ENCODE results near the gene FUT7. TPM values are rescaled to one million over a fixed set of nuclear protein-coding genes. Genes with fewer than 3 reads are reported as not detected.

FUT7 gene
- total RNA-seq, 4 donors from 2014 or later = 0.19 to 3.6 (median 0.31) TPM; not detected in 1

- no peak for TF ChIP-seq CTCF (IDR thresholded peaks at IDR 0.05)
- DNase-seq (ENCODE audit: low spot score) (no peak), ATAC-seq (ENCODE audit: low FRiP score) (no peak)
These were observed 16.4 kb downstream of the FUT7 start for GRCh38 chr9:137015540-137015930.

- no peak for TF ChIP-seq CTCF (IDR thresholded peaks at IDR 0.05)
- DNase-seq (ENCODE audit: low spot score) (no peak), ATAC-seq (ENCODE audit: low FRiP score) (no peak)
These were observed 16.9 kb downstream of the FUT7 start for GRCh38 chr9:137014776-137015539.

- DNase-seq (ENCODE audit: low spot score) (no peak), ATAC-seq (ENCODE audit: low FRiP score) (no peak)
- TF ChIP-seq CTCF (IDR thresholded peaks at IDR 0.05) = no peak
These were observed 17.7 kb downstream of the FUT7 start for GRCh38 chr9:137014166-137014565.

- no peak for DNase-seq (ENCODE audit: low spot score)
- no peak for ATAC-seq (ENCODE audit: low FRiP score)
- no peak for TF ChIP-seq CTCF (IDR thresholded peaks at IDR 0.05)
These were observed 18.3 kb downstream of the FUT7 start for GRCh38 chr9:137013571-137013940.

GRCh38 chr9:137012694-137013570, 19.0 kb downstream of the FUT7 start:
- ATAC-seq (ENCODE audit: low FRiP score) (no peak), DNase-seq (ENCODE audit: low spot score) (no peak)
- TF ChIP-seq CTCF (IDR thresholded peaks at IDR 0.05) = no peak

GRCh38 chr9:137011907-137012675, 19.8 kb downstream of the FUT7 start:
- DNase-seq (ENCODE audit: low spot score) (no peak), ATAC-seq (ENCODE audit: low FRiP score) (no peak)
- no peak for TF ChIP-seq CTCF (IDR thresholded peaks at IDR 0.05)
